Adipocyte (in vitro differentiated cells): ENCODE measurements around the gene PDCD4.

Source experiments
- DNase-seq: peaks from one replicate; pipeline ENCODE4 v3.0.0-alpha.2; 2015; ENCODE audit warnings: low read depth
- H3K27me3 ChIP-seq: replicated peaks from 2 replicates; pipeline ENCODE4 v1.7.0; 2013; ENCODE audit warnings: mild to moderate bottlenecking, low read length, moderate library complexity; ENCODE audit not compliant: control insufficient read depth, insufficient read depth
- H3K36me3 ChIP-seq: 2 replicates; pipeline ENCODE4 v1.7.0; 2013; ENCODE audit warnings: low read length, mild to moderate bottlenecking, moderate library complexity; ENCODE audit not compliant: control insufficient read depth, insufficient read depth, severe bottlenecking
- H3K4me1 ChIP-seq: 2 replicates; pipeline ENCODE4 v1.7.0; 2013; ENCODE audit warnings: mild to moderate bottlenecking, low read length, moderate library complexity; ENCODE audit not compliant: control insufficient read depth, insufficient read depth
- H3K4me3 ChIP-seq: 2 replicates; pipeline ENCODE4 v1.7.0; 2013; ENCODE audit warnings: mild to moderate bottlenecking, low read length, moderate library complexity
- H3K9ac ChIP-seq: 2 replicates; pipeline ENCODE4 v1.7.0; 2013; ENCODE audit warnings: mild to moderate bottlenecking, low read length, moderate library complexity
- H3K9me3 ChIP-seq: 2 replicates; pipeline ENCODE4 v1.7.0; 2013; ENCODE audit warnings: mild to moderate bottlenecking, low read length, moderate library complexity; ENCODE audit not compliant: control insufficient read depth

The PDCD4 gene

DNA sequence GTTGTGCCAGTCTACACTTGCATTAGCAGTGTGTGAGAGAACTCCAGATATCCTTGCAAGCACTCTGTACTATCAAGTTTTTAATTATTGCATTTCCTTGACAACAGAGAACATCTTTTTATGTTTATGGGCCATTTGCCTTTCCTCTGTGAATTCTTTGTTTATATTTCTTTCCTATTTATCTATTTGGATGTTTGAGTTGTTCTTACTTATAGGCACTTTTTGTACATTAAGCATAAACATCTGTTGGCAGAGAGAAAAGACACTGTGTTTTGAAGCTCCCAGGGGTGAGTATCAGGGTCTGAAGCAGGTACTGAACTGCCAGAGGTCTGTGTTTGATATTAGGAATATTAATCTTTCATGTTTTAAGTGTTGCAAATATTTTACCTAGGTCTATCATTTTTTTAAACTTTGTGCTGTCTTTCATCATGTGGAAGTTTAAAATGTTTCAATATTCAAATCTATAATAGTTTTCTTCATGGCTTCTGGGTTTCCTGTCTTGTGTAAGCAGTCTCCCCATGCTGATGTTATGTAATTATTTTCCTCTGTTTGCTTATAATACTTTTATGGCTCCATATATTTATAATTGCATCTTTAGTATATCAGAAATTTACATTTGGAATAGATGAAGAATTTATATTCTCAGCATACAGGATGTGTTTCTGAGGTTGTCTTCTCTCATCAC lies 17.7 kb upstream of the PDCD4 start:
- H3K4me1 ChIP-seq = peaks cover 35% of the 10 kb centered on the region
- no peaks in the 10 kb centered on the region for H3K9me3 ChIP-seq
- H3K4me3 ChIP-seq = no peak overlapping the region
- H3K36me3 ChIP-seq = no peaks in the 10 kb centered on the region
- no peak overlapping the region for H3K9ac ChIP-seq
- no peak for DNase-seq
- H3K27me3 ChIP-seq = no peaks in the 10 kb centered on the region

DNA sequence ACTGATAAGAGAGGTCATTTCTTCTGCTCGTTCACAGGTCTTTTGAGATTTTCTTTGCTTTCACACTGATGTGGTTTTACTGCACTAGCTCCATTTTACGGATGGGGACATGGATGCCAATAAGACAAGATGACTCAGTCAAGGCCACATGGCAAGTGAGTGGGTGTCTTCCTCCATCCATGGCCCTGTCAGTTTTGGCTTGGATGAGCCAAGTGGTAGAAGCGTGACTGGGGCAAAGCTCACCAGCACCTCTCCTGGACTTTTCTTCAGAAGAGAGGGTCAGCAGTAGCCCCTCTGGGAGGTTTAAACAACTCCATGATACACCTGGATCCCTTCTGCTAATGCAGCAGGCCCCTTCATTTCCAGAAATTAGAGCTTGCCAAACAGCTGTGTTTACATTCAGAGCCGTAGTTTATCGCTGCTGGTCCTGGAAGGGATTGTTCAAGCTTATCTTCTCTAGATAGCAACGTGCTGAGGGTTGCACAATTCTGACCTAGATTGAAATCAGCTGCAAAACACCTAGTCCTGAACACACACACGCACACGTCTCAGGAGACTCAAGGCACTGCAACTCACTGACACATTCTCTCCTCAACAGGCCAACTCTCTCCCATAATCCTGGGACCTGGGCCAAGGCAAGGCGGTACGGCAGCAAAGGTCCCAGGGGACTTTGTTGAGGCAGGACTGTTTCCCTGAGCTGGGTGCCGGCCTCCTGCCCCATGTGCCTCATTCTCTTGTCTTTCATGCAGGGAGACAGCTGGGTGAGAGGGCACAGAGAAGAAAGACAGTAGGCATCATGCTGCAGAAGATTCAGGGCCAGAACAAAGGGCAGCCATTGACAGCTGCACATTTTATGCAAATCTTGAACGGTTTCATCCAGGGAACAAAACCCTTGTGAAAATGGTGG lies 14.2 kb upstream of the PDCD4 start:
- Histone ChIP-seq H3K4me3 (no peak overlapping the region), H3K9ac (peak overlapping the region; percentile 17), H3K27me3 (no peaks in the 10 kb centered on the region), H3K9me3 (no peaks in the 10 kb centered on the region), H3K36me3 (no peaks in the 10 kb centered on the region), H3K4me1 (peaks cover 46% of the 10 kb centered on the region)
- DNase-seq = no peak

DNA sequence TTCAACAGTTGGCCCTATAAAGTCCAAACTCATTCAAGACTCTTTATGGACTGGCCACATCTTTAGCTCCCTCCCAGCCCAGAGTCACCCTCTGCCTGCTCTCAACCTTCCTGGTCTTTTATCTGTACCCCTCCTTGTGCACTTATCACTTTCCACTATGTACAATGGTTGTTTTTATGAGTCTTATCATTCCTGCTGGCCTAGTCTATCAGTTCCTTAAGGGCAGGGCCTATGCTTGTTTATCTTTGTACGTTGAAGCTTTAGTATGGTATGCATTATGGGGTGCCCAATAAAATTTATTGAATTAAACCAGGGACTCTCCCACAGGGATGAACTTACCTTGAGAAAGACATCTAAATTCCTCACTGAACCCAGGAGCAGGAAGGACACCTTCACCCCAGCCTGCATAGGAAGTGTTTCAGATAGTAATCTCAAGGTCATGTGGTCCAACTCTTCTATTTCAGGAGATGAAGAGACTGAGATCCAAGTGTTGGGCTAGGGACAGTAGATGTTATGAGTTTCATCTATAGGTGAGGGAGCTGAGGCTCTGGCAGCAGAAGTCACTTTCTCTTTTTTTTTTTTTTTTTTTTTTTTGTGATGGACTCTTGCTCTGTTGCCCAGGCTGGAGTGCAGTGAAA lies 13.3 kb upstream of the PDCD4 start:
- Histone ChIP-seq H3K9me3 (no peaks in the 10 kb centered on the region), H3K27me3 (no peaks in the 10 kb centered on the region), H3K9ac (peak overlapping the region; percentile 17), H3K36me3 (no peaks in the 10 kb centered on the region), H3K4me1 (peaks cover 54% of the 10 kb centered on the region), H3K4me3 (no peak overlapping the region)
- no peak for DNase-seq

DNA sequence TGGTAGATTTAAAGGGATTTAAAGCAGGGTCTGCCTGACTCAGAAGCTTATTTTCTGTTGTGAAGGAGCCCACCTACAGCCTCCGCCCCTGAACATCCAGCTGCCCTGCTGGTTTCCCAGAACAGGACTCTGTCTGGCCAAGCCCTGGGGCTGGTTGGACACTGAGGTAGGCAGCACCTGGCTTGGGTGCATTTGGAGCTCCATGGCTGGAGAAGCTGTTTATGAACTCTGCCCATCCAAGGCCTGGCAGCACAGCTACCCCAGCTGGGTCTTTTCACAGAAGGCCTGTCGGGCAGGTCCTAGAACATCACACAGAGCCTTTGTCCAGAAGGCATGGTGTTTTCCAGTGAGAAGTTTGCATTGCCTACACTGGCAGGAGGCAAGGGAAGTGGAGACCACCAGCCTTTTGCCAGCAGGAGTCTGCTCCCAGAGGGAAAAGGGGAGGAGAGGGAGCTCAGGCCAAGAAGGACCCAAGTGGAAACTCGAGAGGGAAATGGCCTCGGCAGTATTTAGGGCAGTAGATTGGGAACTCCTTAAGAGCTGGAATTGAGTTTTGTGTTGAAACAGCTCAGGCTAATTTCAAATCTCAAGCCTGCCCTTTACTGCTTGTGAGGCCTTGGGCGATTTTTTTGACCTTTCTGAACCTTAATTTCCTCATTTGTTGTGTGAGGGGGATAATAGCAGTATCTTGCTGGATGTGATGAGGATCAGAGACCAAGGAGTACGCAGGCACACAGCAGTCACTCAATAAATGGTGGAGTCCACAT lies 12.3 kb upstream of the PDCD4 start:
- no peaks in the 10 kb centered on the region for H3K36me3 ChIP-seq
- peak; percentile 42 for DNase-seq
- H3K27me3 ChIP-seq = no peaks in the 10 kb centered on the region
- peaks cover 60% of the 10 kb centered on the region for H3K4me1 ChIP-seq
- no peaks in the 10 kb centered on the region for H3K9me3 ChIP-seq
- H3K4me3 ChIP-seq = peak overlapping the region; percentile 43
- peak overlapping the region; percentile 85 for H3K9ac ChIP-seq

DNA sequence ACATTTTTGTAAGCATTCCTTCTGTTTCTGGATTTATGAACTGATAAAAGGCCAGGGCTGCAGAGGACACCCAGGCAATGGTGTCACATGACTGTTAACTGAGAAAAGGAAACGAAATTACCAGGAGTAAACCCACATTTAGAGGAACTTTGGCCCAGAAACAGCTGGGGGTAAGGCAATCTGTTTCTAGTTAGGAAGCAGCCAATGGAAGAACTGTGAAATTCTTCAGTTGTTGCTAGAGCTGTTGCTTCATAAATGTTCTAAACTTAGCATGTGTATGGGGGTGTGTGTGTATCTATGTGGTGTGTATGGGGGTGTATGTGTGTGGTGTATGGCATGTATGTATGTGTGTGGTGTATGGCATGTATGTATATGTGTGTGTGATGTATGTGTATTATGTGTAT lies 11.8 kb upstream of the PDCD4 start:
- Histone ChIP-seq H3K4me3 (no peak overlapping the region), H3K9ac (peak overlapping the region; percentile 85), H3K9me3 (no peaks in the 10 kb centered on the region), H3K4me1 (peaks cover 63% of the 10 kb centered on the region), H3K27me3 (no peaks in the 10 kb centered on the region), H3K36me3 (no peaks in the 10 kb centered on the region)
- DNase-seq = peak; percentile 90

DNA sequence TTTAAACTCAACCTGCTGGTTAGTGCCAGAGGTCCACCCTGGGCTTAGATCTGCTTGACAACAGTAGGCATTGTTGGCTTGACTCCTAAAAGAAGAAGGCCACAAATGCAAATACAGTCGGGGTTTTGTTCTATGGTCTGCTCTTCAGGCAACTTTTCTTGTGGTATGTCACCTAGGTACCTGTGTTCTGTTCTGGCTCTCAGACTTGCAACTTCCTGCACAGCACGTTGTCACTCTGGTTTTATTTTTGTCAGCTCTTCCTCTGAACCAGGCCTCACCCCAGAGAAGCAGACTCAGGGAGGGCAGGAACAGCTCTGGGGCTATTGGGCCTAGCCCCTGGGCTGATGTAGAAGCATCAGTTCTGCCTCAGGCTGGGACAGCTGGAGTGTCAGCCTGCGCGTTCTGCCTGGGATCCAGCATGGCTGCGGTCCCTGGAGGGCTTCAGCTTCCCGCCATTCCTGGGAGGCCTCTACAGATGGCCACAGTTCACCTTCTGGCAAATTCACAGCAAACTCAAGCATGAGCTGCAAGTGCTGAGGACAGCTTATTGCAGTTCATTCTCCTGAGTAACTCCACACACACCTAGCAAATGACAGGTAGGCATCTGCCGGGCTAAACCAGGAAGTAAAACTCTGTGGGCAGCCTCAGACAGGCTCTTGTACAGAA lies 11.0 kb upstream of the PDCD4 start:
- Histone ChIP-seq H3K4me3 (no peak overlapping the region), H3K27me3 (no peaks in the 10 kb centered on the region), H3K9ac (peak overlapping the region; percentile 41), H3K9me3 (no peaks in the 10 kb centered on the region), H3K4me1 (peaks cover 68% of the 10 kb centered on the region), H3K36me3 (no peaks in the 10 kb centered on the region)
- no peak for DNase-seq

DNA sequence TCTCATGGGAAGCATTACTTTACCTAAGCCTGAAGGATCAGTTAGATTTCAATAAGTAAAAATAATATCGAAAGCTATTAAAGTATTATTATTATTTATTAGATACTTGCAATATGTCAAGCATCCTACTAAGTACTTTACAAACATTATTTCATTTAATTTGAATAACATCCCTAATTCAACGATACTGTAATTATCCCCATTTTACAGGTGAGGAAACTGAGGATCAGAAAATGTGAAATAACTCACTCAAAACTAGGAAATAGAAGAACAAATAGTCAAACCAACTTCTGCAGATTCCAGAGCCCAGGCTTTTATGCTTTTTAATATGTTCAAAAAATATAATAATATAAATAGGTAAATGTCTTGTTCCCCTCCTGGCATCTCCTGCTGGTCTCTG lies 10.3 kb upstream of the PDCD4 start:
- Histone ChIP-seq H3K4me1 (peaks cover 75% of the 10 kb centered on the region), H3K27me3 (no peaks in the 10 kb centered on the region), H3K4me3 (no peak overlapping the region), H3K36me3 (no peaks in the 10 kb centered on the region), H3K9me3 (no peaks in the 10 kb centered on the region), H3K9ac (no peak overlapping the region)
- DNase-seq = no peak

DNA sequence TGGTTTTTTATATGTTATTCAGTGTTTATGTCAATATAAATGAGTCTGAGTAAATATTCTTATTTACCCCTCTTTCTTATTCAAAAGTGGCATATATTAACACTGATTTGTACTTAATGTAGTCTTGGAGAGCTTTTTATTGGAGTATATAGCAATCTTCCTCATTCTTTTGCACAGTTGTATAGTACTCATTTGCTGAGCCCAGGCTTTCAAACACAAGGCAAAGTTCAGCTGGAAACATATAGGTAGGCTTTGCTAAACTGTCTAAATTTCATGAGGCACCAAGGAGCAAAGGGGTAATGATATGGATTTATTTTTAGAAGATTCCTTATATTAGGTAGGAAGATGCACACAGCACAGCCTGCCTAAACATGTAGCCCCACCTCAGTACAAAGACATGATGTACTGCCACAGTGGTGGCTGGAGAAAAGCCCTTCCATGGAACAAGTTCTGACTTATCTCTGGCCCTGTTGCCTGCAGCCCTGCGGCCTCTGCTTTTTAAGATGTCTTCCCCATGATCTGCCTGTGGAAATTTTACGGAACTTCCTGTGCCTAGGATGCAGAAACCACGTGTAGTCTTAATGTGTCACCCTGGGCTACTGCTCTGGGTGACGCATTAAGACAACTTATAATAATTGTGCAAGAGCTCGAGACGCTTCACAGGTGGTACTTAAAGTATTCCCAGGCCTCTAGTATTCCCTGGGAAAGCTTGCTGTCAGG lies 9.6 kb upstream of the PDCD4 start:
- Histone ChIP-seq H3K4me1 (peaks cover 81% of the 10 kb centered on the region), H3K9ac (no peak overlapping the region), H3K9me3 (no peaks in the 10 kb centered on the region), H3K4me3 (no peak overlapping the region), H3K36me3 (no peaks in the 10 kb centered on the region), H3K27me3 (no peaks in the 10 kb centered on the region)
- no peak for DNase-seq

DNA sequence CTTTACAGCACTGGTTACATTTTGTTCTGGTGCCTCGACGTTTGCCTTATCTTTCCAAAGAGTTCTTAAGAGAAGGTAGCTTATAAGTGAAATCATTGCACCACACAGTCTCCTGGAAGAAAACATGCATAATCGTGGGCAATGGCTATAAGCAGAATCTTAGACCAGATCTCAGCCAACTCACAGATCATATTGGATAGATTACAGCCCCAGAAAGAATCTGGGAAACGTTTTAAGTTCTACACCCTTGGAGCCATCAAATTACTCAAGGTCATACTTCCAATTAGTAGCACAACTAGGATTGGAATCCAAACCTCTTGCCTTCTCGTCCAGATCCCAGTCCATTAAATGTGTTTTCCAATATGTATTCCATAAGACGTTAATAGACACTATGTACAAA lies 8.8 kb upstream of the PDCD4 start:
- Histone ChIP-seq H3K4me1 (peaks cover 79% of the 10 kb centered on the region), H3K27me3 (no peaks in the 10 kb centered on the region), H3K9me3 (no peaks in the 10 kb centered on the region), H3K36me3 (no peaks in the 10 kb centered on the region), H3K9ac (no peak overlapping the region), H3K4me3 (no peak overlapping the region)
- DNase-seq = no peak

DNA sequence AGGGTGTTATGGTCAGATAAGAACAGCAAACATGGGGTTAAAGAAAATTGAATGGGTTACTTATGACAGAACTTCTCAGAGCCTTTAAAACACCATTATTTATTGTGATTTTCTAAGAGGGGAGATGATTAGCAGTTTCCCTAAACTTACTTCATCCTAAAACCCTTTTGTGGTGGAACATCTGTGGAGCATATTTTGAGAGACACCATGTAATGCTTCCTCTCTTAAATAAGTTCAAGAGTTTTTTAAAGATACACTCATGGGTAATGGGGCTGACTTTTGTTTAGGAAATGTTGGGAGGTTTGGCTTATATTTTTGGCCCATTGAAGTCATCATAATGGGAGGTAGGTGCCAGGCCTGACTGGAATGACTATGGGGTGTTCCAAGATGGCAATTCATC lies 8.4 kb upstream of the PDCD4 start:
- H3K4me1 ChIP-seq = peaks cover 77% of the 10 kb centered on the region
- H3K27me3 ChIP-seq = no peaks in the 10 kb centered on the region
- H3K4me3 ChIP-seq = no peak overlapping the region
- DNase-seq = no peak
- H3K9ac ChIP-seq = no peak overlapping the region
- H3K36me3 ChIP-seq = no peaks in the 10 kb centered on the region
- no peaks in the 10 kb centered on the region for H3K9me3 ChIP-seq
